Stomach (tissue), 4 donors: Measurements from ENCODE around the gene BARX1.

ENCODE experiments used
- EP300 ChIP-seq: sonication (generic); formaldehyde crosslinking; IDR thresholded peaks from one replicate; pipeline ENCODE4 v1.6.1; 2017; ENCODE audit warnings: antibody characterized with exemption
- POLR2A ChIP-seq, 4 donors: fragments of 450-650 bp; IDR thresholded peaks; one replicate each; pipeline ENCODE4 v1.6.1; 2016; ENCODE audit warnings: antibody characterized with exemption in 4 of 4, control low read depth in 2 of 4, mild to moderate bottlenecking in 1 of 4, moderate library complexity in 1 of 4
- POLR2AphosphoS5 ChIP-seq, 3 donors: sonication (generic); formaldehyde crosslinking; IDR thresholded peaks; one replicate each; pipeline ENCODE4 v1.6.1; 2016; ENCODE audit warnings: antibody characterized with exemption in 3 of 3
- TF ChIP-seq, protein P1 (sequence below), 7 experiments: fragments of 450-650 bp in 4 of 7; fragments of 200-600 bp in 3 of 7; sonication (generic) in 3 of 7; IDR thresholded peaks; one replicate each; pipeline ENCODE4 v1.5.1; 2016 to 2019; ENCODE audit warnings: antibody characterized with exemption in 7 of 7, control low read depth in 2 of 7, mild to moderate bottlenecking in 1 of 7

DNA sequence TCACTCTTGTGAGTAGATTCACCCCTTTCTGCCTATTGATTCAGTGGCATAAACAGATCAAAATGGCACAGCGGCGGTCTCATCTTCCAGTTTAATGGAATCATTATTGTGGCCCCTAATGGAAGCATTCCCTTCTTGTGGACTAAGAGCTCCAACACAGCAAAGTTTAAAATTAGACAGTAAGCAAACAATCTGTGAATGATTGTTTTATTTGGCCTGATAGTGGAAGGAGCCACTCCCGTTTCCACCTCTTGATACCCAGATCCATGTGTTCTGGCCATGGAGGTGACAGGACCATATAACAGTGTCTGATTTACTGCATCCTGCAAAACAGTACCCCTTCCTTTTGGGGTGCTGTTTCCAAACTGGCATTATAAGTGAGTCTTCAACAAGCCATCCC, 41.2 kb upstream of the BARX1 start:
- TF ChIP-seq, protein P1, sequence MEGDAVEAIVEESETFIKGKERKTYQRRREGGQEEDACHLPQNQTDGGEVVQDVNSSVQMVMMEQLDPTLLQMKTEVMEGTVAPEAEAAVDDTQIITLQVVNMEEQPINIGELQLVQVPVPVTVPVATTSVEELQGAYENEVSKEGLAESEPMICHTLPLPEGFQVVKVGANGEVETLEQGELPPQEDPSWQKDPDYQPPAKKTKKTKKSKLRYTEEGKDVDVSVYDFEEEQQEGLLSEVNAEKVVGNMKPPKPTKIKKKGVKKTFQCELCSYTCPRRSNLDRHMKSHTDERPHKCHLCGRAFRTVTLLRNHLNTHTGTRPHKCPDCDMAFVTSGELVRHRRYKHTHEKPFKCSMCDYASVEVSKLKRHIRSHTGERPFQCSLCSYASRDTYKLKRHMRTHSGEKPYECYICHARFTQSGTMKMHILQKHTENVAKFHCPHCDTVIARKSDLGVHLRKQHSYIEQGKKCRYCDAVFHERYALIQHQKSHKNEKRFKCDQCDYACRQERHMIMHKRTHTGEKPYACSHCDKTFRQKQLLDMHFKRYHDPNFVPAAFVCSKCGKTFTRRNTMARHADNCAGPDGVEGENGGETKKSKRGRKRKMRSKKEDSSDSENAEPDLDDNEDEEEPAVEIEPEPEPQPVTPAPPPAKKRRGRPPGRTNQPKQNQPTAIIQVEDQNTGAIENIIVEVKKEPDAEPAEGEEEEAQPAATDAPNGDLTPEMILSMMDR (IDR thresholded peaks at IDR 0.05): no peak
- TF ChIP-seq POLR2AphosphoS5 (IDR thresholded peaks at IDR 0.05) (peak in 1 of 3 donors; percentile 10), EP300 (no peak), POLR2A (IDR thresholded peaks at IDR 0.05) (no peak)
